Stimulated activated naive CD4-positive, alpha-beta T cell treated with Interleukin-2 at 50 U/mL for 16 hours (primary cell): ENCODE results near the gene ETNPPL.
"Not testable (repeated sequence)": the region's sequence is repeated elsewhere in the genome, so short reads cannot be mapped to it uniquely, and the experiment has no call there.

Source experiments
- DNase-seq: peaks from one replicate; lab custom pipeline; 2025; lab: John Stamatoyannopoulos, UW

ETNPPL gene

DNA sequence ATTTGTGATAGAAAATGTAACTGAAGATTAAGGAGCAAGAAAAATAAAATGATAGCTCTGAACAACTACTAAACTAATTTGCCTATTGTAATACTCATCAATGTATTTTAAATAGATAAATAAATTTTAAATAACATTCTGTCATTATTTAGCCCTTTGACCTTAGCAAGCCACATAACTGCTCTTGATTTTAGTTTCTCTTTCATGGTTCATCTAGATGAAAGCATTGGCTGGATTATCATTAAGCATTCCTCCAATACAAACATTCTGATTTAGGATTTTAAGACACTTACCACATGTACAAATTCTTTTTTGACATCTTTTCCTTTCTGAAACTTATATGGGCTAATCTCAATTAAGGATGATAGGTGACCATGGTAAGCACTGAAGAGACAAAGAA, 8.5 kb downstream of the ETNPPL start:
- no peak for DNase-seq

DNA sequence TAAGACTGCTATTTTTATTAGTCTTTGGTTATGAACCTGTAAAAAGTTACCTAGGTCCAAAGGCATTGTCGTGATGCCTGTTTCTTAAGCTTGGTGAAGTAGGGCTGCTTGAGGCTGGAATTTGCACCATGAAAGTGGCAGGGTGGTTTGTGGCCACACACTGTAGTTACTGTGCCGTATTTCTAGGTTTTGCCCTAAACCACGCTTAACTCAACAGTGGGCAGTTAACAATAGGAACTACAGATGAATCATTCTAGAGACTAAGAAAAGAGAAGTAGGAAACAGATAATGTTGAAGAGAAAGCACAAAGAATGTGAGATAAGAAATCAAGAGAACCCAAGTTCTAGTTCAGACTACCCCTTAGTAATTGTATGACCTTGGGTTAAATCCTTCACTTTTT, 11.5 kb downstream of the ETNPPL start:
- DNase-seq = no peak

DNA sequence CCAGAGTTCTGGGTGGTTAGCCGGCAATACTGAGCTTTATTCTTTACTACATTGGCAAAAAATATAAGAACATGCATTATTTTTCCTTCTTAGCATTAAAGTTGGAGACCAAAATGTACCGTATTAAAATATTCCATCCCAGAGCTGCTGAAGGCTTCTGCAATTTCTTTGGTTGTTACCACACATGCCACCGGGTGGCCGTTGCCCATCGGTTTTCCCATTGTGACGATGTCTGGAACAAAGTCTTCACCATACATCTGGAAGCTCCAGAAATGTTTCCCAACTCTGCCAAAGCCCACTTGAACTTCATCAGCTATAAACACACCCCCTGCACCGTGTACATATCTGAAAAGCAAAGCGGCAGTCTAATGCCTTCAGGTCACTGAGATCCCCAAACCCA, 13.7 kb downstream of the ETNPPL start:
- no peak for DNase-seq

DNA sequence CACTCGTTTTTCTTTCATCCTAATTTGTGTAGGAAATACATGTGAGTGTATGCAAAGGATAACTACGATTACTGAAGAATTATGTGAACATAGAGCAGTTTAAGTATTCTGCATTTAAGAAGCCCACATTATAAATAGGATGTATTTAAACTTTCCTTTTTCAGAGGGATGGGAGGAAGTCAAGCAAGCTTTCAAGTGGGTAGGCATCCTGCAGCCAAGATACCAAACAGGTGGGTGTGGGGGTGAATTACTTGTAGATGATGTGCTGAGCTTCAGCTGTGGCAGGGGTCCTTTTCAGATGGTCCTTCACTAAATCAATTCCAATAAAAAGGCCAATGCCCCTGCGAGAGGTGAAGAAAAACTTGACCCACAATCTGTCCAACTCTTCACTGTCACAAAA, 16.3 kb downstream of the ETNPPL start:
- no peak for DNase-seq

DNA sequence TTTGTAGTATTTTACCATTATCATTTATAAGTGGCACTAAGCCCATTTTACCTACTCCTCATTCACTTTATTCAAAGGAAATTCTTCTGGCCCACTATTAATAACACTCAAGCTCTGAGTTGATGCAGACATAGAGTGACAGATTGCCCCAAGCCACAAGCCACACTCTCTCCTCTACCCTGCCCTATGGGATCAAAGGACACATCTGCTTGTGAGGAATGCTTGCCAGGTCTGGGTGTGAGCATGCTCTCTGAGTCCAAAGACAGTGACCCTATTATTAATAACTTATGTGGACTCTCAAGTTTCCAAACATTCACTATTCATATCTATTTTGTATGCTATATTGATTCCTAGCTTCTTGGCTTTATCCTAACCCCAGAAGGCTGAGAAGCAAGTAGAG, 18.5 kb downstream of the ETNPPL start:
- no peak for DNase-seq

DNA sequence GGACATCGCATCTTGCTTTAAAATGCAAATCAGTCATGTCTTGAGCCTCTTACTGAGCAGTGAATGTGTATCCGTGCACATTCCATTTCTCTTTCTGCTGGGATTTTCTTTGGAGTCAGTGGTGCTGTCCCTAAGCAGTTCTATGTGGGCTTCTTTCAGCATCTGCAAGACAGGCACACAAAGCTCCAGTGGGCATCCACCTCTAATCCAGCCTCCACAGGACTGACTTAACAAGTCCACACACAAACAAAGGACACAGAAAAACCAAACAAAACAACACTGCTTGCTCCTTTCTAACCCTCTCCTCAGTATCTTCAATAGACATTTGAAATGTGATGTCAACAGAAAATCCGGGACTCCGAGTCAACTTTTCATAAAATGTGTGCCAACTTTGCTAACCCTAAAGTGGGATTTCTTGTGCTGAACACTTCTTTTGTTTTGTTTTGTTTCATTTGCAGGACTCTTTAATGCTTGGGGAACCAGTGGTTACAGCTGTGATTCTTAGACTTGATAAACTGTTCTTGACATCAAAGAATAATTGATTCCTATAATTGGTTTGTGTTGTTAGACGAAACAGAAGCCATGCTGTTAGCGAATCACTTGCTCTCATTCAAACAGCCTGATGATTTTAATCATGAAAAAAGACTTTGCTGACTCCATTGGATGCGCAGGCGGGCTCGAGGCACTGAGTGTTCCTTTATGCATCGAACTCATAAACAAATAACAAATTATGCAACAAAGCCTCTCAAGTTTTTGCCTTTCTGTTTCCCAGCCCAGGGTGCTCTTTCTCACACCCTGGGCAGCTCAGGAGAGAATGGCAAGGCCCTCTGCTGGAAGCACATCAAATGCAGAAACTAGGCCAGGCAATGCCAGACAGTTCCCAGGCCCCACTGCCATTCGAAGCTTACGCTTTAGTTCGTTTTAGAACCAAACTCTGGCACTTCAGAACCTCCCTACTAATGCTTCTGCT, 20.1 kb downstream of the ETNPPL start:
- no peak for DNase-seq

DNA sequence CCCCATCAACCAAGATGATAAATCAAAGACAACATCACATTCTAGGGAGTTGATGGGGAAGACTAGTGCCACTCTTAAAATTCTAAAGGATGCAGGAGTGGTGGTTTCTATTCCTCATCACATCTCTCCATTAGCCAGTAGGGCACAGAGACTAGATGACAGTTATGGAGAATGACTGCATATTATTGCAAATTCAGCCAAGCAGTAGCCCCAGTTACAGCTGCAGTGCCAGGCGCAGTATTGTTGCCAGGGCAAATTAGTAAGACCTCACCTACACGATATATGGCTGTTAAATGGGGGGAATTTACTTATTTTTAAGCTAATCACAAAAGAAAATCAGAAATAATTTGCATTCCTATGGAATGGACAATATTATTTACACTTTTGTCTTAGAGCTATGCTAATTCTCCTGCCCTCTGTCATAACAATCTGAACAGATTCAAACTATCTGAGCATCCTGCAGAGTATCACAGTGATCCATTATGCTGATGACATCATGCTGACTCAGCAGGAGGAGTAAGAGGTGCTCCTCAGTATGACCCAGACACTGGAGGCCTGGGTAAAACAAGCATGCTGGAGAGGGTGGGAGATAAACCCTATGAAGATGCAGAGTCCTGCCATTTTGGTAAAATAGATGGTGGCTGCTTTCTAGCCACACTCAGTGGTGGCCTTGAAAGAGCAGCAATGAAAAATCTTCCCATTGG, 24.7 kb downstream of the ETNPPL start:
- DNase-seq = no peak

DNA sequence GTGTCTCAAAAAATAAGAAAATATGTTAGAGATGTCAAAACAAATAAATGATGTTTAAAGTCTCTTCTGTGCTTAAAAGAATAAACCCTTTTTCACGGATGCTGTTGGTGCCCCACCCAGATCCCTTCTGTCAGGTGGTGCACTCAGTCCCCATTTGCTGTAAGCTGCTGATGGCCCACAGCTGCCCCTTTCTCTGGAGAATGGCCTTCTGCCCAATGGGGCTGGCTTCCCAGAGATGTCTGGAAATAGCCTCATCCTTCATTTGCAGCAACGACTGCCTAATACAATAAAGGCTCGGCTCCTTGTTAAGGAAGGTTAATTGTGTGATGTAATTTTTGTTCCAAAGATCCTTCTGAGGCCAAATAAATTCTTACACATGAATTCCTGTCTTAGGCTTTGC, 31.8 kb downstream of the ETNPPL start:
- DNase-seq = no peak

DNA sequence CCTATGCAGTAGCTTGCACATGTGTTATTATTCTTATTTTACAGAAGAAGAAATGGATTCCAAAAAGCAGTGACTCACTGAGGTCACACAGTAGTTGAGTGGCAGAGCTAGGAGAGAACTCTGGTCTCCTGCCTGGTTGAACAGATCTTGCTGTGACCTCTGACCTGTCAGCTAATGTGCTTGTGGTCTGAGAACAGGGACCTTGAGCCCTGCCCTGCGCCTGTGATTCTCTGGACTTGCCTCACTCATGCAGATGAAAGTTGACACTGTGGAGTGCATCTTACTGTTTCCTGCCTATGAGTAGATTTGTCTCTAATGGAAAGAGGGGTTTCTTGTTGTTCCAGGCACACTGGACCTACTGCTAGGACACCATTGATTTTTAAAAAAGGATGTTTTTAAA, 32.3 kb downstream of the ETNPPL start:
- DNase-seq = no peak

DNA sequence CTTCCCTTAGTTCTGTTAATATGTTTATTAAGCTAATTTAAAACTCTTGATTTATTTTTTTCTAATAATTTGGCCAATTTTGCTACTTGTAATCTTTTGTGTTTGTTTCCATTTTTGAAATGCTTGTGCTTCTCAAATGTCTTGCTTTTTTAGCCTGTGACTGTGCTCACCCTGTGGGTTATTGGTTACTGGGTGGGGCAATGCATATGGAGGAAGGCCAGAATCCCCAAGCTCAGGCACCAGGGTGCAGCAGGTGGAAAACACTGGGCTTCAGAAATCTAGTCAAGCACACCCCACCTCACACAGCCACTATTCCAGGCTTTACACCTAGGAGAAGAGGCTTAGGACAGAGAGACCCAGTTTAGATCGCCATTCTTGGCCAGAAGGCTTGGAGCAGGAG, 33.1 kb downstream of the ETNPPL start:
- no peak for DNase-seq

DNA sequence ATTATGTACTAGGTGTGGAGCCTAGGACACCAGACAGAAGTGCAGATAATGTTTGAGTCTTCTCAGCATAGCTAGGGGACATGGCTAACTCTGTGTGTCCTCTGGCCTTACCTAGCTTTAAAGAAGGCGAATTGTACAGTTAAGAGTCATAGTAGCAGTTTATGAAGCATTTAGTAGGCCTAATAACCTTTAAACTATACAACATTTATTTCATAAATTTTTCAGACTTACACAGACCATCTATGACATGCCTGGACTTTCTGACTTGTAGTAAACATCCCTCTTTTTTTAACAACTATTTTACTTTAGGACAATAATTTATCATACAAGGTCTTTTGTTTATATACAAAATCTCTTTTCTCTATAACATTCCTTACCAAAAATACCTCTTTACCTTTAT, 37.4 kb downstream of the ETNPPL start:
- no peak for DNase-seq

DNA sequence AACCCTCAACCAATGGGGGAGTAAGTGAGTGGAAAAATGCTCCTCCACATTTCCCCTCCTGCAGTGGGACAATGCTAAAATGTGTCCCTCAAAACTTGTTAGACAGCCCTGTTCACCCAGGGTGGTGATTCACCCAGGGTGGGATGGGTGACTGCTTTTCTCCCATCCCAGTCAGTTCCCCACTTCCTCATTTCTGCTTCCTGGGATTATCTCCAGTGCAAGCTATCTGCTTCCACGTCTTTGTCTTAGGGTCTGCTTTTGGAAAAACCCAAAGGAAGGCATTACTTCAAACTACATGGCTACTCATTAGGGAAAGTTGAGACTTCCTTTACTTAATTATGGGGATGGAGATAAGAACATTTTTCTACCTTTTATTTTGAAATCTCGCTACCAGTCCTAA, 45.5 kb downstream of the ETNPPL start:
- DNase-seq = no peak

DNA sequence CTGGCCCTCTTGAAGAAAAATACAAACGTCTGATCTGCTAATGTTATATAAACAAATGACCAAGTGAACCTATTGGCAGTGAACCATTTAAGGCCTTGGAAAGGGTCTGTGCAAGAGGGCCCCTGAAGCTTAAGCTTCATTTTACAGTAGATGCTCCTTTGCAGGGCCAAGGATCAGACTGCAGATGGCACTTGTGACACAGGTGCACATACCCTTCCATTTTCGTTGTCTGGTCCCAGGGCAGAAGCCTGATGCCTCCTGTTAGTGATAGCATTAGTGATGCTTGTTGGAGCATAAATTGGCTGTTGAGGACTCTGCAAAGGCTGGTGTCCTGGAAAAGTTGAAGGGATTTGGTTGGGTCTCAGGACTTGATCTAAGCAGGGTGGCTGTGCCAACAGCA, 46.5 kb downstream of the ETNPPL start:
- DNase-seq = no peak

DNA sequence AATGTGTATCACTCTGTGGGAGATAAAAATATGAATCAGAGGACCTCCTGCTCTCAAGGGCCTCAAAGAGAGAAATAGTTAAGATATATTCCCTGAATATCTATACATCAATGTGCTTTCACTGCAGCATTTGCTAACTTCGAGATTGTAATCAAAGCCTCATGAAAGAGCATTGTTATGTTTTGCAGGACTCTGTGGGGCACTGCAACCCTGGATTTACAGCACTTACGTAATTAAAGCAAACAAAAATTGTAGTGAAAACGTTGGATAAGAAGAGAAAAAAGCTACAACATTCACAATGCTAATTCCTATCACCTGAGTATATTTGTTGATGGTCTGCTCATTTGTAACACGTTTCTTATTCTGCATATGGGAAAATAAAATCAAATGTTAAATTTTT, 48.0 kb downstream of the ETNPPL start:
- no peak for DNase-seq

DNA sequence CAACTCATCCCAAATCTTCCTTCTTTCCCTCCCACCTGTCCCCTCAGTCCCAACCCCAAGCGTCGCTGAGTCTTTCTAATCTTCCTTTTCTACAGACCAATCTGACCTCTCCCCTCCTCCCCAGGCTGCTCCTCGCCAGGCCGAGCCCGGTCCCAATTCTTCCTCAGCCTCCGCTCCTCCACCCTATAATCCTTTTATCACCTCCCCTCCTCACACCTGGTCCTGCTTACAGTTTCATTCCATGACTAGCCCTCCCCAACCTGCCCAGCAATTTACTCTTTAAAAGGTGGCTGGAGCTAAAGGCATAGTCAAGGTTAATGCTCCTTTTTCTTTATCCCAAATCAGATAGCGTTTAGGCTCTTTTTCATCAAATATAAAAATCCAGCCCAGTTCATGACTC, 52.3 kb downstream of the ETNPPL start:
- not testable (repeated sequence) for DNase-seq

DNA sequence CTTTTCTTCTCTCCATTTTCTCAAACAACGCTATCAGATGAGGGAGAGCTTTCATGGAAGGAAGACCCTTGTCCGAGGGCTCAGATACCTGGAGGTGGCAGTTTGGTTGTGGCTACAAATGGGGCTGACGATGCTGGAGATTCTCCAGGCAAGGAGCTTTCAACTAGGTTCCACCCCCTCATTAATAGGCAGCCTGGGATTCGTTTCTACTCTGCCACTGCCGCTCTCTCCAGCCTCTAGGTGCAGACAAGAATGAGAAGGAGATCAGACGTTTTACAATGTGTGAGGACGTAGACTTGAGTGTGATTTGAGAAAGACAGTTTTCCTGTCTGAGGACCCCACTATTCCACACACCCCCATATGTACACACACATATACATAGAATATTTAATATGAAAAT, 53.1 kb downstream of the ETNPPL start:
- DNase-seq = no peak

DNA sequence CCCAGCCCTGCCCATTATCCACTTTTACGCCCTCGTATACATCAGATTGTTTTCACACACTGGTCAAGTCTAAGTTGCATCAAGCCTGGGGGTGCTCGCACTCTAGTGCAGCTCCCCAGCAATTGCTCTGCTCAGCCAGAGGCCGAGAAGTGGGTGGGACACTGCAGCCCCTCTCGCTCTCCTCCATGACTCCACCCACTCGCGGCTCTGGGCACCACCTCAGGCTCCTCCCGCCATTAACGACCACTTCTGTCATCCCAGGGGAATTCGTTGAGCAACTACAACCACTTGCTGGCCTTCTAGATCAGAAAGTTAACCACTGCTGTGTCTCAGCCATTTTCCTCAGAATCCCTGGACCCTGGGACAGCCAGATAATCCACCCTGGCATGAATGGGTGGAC, 53.6 kb downstream of the ETNPPL start:
- no peak for DNase-seq

DNA sequence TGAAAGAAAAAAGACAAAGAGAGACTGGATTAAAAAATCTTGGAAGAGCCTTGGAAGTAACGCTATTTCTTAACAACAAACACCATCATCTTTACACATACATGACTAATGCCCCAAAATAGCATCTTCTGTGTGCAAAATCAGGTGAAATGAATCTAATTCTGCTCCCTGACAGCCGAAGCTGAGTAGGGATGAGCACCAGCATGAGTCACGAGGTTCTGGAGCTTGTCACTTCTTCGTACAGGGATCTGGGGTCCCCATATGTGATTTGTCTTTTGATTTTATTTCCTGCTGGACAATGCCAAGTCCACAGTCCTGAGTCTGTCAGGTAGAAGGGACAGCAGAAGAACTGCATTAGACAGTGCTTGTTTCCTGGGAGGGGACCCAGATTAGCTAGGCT, 56.6 kb downstream of the ETNPPL start:
- DNase-seq = no peak

DNA sequence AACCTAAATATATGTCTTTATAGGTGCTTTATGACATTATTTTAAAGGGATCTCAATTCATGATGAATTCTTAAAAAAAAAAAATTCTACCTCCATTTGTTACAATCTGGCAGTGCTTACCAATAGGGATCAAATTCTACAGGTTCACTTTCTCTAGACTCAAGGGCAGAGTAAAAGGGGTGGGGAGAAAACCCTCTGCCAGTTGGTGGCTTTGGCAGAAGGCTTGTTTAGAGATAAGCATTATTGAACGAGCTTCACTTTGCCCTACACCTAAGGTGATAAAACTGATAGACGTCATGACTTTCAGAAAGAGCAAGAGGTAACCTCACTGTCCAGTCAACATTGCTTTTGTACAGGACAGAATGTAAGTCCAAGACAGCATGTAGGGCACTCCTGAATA, 58.9 kb downstream of the ETNPPL start:
- DNase-seq = no peak

DNA sequence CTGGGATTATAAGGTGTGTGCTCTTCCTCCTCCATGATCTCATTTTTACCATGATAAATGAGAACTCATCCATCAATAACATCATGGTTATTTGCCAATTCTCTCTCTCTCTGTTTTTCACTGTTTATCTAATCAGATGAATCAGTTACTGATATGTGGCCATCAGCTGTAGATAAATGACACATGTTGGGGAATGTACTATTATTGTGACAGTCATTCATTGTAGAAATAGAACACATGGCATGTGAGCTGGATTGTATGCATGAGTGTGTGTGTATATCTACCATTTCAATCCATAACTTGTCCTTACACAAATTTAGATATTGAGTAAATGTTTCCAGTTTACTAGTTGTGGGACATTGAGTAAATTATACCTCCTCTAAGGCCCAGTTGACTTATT, 59.5 kb downstream of the ETNPPL start:
- DNase-seq = no peak

DNA sequence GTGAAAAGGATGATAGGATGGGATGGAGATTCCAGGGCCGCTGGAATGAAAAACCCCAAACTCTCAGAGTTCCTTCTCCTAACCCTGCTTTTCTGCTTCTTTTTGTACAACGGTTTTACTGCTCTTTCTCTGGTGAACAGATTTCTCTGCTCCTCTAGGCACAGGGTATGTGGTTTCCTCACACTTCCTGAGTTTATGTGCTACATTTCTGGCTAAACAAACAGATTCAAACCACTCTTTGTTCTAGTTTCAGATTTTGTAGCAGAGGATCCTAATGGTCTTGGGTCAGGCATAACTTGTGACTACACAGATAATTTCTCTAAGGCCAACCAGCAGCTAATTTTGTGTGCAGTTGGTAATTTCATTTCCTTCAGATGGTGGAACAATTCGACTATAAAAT, 59.9 kb downstream of the ETNPPL start:
- no peak for DNase-seq

DNA sequence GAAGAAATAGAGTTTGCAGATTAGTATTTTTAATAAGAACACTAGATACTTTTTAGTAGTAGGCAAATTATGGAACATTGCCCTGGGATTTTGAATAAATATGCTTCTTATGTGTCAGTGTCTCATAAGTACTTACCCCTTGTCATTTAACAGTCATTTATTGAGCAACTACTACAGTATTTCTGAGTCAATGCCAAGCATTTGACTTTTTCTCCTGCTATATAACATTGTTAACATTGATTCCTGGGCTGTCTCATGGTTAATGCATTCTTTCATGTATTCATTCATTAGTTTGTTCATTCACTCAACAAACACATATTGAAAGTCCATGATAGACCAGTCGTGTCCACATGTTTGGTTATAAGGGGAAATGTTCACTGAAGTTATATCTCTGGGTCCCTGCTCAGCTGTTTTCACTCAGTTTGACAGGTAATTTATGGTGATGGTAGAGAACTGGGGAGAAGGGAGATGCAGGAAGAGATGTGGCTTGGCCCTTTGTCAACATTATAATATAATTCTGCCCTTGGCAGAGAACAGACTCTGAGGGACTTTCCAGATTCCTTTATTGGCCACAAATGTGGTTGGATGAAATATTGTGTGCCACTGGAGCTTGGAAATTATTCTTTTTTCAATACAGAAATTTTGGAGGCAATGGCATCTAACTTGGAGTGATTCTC, 62.6 kb downstream of the ETNPPL start:
- no peak for DNase-seq

DNA sequence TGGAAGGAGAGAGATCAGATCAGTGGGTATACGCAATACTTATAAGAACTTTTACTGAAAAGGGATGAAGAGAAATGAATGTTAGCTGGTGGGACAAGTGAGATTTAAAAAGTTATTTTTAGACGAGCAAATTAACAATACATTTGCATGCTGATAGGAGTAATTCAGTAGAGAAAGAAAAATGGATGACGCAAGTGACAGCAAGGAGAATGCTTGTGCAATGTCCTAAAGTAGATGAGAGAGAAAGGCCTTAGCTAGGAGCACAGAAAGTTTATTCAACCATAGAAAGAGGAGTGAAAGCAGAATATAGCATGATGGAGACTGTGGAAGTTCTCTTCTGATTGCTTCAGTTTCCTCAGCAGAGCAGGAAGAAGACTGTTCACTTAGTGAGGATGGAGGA, 66.7 kb downstream of the ETNPPL start:
- no peak for DNase-seq
